Central memory CD8-positive, alpha-beta T cell (primary cell): Measurements from ENCODE around the gene SUSD6.
A peak's percentile ranks its signal among the peaks of the same experiment; 100 is the strongest.
"Not testable (repeated sequence)": the region's sequence is repeated elsewhere in the genome, so short reads cannot be mapped to it uniquely, and the experiment has no call there.

Experiments
- ATAC-seq: fragments of 150-1000 bp; cut with Tn5 transposase; replicated peaks from 2 replicates; pipeline ENCODE4 v1.10.0; 2022; ENCODE audit warnings: mild to moderate bottlenecking, moderate FRiP score, moderate number of reproducible peaks; ENCODE audit not compliant: poor library complexity, severe bottlenecking; ENCODE audit errors: extremely low read depth
- DNase-seq, 2 donors: peaks; one replicate each; pipeline ENCODE4 v3.0.0; 2021; ENCODE audit warnings: low spot score in 2 of 2
- H3K27ac Mint-ChIP-seq: one replicate; pipeline ENCODE4 v1.8.0; 2022; ENCODE audit warnings: low read depth, mild to moderate bottlenecking, moderate library complexity, mixed read lengths
- H3K27me3 Mint-ChIP-seq: one replicate; pipeline ENCODE4 v1.8.0; 2022; ENCODE audit warnings: mixed read lengths
- H3K36me3 Mint-ChIP-seq: one replicate; pipeline ENCODE4 v1.8.0; 2022; ENCODE audit warnings: mild to moderate bottlenecking, moderate library complexity, mixed read lengths; ENCODE audit not compliant: insufficient read depth
- H3K4me1 Mint-ChIP-seq: one replicate; pipeline ENCODE4 v1.8.0; 2022; ENCODE audit warnings: mixed read lengths
- H3K4me3 Mint-ChIP-seq: one replicate; pipeline ENCODE4 v1.8.0; 2022; ENCODE audit warnings: mild to moderate bottlenecking, moderate library complexity, mixed read lengths
- H3K9me3 Mint-ChIP-seq: one replicate; pipeline ENCODE4 v1.8.0; 2022; ENCODE audit warnings: mixed read lengths

Gene SUSD6

DNA sequence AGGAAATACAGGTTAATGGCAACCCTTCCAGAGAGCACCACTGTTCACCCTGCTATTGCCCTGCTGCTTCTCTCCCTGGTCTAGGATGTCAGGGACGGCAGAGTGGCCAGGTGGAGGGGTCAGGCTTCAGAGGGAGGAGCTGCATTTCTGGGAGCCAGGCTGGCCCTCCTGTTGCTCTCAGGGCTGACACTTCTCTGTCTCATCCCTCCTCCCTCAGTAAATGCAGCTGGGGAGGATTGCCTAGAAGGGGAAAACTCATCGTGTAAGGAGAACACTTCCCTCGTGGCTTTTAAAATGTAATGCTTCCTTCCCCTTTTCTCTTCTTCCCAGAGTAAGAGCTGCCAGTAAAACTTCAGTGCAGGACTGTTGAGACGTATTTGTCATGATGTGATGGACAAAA lies 20.8 kb downstream of the SUSD6 start:
- H3K36me3 Mint-ChIP-seq, result peaks cover 12% of the 10 kb centered on the region
- DNase-seq (no peak), ATAC-seq (no peak)
- no peaks in the 10 kb centered on the region for H3K9me3 Mint-ChIP-seq
- no peak overlapping the region for H3K4me3 Mint-ChIP-seq
- peak overlapping the region; percentile 50 for H3K27ac Mint-ChIP-seq
- H3K4me1 Mint-ChIP-seq, result peaks cover 89% of the 10 kb centered on the region
- H3K27me3 Mint-ChIP-seq, result no peaks in the 10 kb centered on the region

DNA sequence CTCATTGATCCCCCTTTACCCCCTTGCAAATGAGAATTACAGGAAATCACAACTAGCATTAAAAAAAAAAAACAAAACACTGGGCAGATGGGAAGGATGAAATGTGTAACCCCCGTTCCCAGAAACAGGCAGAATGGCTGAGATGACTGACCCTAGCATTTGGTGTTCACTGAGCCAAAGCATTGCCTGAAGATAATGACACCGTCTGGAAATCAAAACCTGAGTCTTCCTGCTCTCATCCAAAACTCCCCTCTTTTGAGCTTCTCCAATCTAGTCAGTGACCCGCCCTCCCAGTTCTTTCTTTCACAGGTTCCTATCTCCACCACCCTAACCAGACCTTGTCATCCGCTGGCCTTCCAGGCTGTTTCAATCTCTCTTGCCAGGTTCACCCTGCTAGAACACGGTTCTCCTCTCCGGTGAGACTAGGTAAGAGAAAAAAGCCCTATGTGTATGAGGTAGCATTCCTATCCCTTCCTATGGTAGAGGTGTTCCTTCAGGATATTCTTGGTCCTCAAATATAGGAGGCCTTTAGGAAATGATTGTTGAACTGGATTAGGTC lies 21.3 kb downstream of the SUSD6 start:
- ATAC-seq (no peak), DNase-seq (no peak)
- Mint-ChIP-seq H3K4me3 (no peak overlapping the region), H3K27me3 (no peaks in the 10 kb centered on the region), H3K4me1 (peaks cover 93% of the 10 kb centered on the region), H3K36me3 (peaks cover 12% of the 10 kb centered on the region), H3K9me3 (no peaks in the 10 kb centered on the region), H3K27ac (peak overlapping the region; percentile 50)

DNA sequence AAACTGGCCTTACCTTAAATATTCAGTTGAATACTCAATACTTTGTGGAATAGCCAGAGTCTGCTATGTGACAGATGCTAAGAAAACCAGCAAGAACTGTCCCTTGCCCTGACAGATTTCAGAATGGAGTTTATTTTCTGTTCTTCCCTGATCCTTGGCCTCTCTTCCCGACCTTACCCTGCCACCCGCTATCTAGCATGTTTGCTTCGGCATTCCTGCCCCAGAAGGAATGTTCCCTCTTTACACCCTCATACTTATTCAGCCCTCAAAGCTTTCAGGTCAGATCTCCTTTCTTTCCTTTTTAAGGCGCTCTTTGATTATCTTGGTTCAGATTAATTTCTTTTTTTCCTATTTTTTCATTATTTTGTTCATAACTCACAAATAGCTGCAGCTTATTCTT lies 21.8 kb downstream of the SUSD6 start:
- ATAC-seq (no peak), DNase-seq (no peak)
- Mint-ChIP-seq H3K27me3 (no peaks in the 10 kb centered on the region), H3K27ac (peak overlapping the region; percentile 50), H3K4me3 (no peak overlapping the region), H3K36me3 (peaks cover 13% of the 10 kb centered on the region), H3K4me1 (peaks cover 95% of the 10 kb centered on the region), H3K9me3 (no peaks in the 10 kb centered on the region)

DNA sequence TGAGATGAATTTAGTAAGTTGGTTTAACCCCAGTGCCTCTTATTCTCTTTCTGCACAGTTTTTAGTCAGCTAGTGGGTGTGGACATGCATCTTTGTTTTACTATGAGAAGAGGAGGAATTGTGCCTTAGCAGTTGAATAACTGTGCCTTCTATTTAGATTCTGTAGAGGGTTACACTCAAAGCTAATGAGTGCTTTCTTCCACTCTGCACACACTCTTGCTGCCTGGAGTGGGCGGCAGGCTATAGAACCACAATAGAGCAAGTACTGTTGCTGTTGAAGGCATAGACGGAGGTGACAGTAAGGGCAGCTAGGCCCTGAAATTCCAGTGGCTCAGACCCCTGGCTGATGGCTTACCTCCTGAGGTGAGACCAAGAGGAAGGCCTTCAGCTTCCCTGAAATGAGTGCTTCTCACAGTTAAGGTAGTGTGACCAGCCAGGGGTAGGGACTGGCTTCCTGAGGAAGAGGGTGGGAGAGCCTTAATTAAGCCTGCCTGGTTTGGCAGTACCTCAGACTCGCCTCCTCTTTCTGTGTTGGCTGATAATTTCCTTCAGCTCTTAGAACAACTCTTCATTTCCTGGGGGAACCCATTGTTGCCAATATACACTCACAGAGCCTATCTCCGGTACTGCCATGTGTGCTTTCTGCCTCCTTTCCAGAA lies 24.7 kb downstream of the SUSD6 start:
- DNase-seq, result no peak
- Mint-ChIP-seq H3K27ac (peak overlapping the region; percentile 50), H3K9me3 (peaks cover 3% of the 10 kb centered on the region), H3K4me3 (peak overlapping the region; percentile 35), H3K4me1 (peaks cover 87% of the 10 kb centered on the region), H3K36me3 (peaks cover 12% of the 10 kb centered on the region), H3K27me3 (no peaks in the 10 kb centered on the region)
- ATAC-seq, result peak; percentile 44

DNA sequence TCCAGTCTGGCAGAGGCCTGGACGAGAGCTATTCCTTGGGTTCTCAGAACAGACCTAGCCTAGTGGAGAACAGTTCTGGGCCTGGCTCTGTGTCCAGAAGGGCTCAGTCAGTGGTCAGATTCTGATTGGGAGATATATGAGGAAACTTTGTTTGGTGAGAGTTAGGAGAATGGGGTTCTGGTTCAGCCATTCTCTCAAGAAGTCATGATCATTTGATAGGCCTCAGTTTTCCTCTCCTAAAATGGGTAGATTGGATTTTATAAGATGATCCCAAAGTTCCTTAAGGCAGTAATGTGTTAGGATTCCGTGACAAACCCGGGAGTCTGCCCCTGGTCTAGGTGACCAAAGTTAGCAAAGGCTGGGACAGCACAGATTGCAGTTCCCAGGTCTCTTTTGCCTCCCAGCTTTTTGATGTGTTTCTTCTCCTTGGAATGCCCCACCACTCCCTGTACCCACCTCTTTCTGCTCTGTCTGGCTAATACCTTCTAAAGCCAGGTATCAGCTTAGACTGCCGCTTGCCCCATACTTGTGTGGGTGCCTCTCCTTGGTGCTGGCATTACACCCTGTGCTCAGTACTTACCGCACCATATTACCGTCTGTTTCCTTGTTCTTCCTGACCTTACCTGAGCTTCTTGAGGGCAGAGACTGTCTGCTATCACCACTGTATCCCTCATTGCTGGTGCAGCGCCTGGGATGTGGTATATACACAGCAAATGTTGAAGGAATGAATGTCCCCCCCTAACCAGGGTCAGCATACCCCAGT lies 25.5 kb downstream of the SUSD6 start:
- DNase-seq (no peak), ATAC-seq (no peak)
- H3K9me3 Mint-ChIP-seq, result peaks cover 7% of the 10 kb centered on the region
- H3K27me3 Mint-ChIP-seq, result no peaks in the 10 kb centered on the region
- H3K27ac Mint-ChIP-seq, result peak overlapping the region; percentile 50
- H3K4me1 Mint-ChIP-seq, result peaks cover 90% of the 10 kb centered on the region
- peaks cover 12% of the 10 kb centered on the region for H3K36me3 Mint-ChIP-seq
- peak overlapping the region; percentile 35 for H3K4me3 Mint-ChIP-seq

DNA sequence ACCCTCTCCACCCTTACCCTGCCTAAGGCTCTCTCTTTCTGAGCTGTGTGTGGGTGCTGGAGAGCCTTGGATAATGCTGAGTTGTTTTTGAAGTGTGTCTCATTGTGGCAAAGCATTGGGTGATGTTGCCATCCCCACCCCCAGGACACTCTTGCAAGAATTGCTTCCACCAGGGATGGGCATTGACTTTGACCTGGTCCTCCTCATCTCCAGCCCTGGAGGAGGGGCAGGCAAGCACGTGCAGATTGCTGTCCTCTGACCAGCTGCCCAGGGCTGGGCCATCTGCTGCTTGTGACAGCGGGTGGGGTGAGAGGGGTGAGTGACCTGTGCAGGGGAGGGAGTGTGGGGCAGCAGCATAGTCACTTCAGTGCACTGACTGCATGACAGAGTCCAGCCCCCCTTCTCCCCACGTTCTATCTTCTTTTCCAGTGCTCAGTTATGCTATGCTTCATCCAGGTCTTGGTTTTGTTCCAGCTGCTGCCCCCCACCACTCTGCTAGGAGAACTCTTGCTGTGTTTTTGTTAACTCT lies 26.2 kb downstream of the SUSD6 start:
- no peak for ATAC-seq
- no peaks in the 10 kb centered on the region for H3K27me3 Mint-ChIP-seq
- DNase-seq, result no peak
- peaks cover 12% of the 10 kb centered on the region for H3K36me3 Mint-ChIP-seq
- H3K4me1 Mint-ChIP-seq, result peaks cover 89% of the 10 kb centered on the region
- peak overlapping the region; percentile 50 for H3K27ac Mint-ChIP-seq
- peak overlapping the region; percentile 58 for H3K4me3 Mint-ChIP-seq
- H3K9me3 Mint-ChIP-seq, result peaks cover 12% of the 10 kb centered on the region

DNA sequence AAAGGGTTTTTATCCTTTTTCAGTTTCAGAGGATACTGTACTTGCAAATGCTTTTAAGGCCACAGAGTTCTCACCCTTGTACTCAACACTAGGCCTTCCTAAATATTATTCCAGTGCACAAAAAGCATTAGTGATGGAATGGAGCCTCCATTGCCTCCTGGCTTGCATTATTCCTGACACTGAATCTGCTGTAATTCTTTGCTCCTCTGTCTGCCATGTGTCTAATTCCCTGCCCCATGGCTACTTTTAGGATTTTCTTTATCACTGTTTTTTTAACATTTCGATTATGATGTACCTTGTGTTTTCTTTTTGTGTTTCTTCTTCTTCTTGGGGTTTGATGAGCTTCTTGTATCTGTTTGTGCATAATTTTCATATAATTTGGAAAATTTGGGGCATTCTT lies 29.5 kb downstream of the SUSD6 start:
- DNase-seq (no peak), ATAC-seq (no peak)
- Mint-ChIP-seq H3K9me3 (peaks cover 12% of the 10 kb centered on the region), H3K27ac (no peak overlapping the region), H3K27me3 (no peaks in the 10 kb centered on the region), H3K36me3 (peaks cover 10% of the 10 kb centered on the region), H3K4me3 (no peak overlapping the region), H3K4me1 (peaks cover 87% of the 10 kb centered on the region)

DNA sequence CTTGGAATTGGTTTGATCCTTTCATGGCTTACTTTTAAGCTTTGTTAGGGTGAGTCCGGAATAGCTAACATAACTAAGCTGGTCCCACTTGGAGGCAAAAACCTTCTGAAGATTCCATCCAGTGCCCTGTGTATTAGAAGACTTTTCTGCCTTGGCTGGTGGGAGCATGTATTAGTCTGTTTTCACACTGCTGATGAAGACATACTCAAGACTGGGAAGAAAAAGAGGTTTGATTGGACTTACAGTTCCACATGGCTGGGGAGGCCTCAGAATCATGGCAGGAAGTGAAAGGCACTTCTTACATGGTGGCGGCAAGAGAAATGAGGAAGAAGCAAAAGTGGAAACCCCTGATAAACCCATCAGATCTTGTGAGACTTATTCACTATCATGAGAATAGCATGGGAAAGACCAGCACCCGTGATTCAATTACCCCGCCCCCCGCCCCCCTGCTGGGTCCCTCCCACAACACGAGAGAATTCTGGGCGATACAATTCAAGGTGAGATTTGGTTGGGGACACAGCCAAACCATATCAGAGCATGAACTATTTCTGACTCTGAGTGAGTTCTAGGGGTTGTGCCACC lies 30.9 kb downstream of the SUSD6 start:
- H3K4me1 Mint-ChIP-seq, result peaks cover 83% of the 10 kb centered on the region
- not testable (repeated sequence) for ATAC-seq, H3K4me3 Mint-ChIP-seq, H3K27ac Mint-ChIP-seq, DNase-seq, H3K27me3 Mint-ChIP-seq
- H3K36me3 Mint-ChIP-seq, result peaks cover 11% of the 10 kb centered on the region
- peaks cover 12% of the 10 kb centered on the region for H3K9me3 Mint-ChIP-seq

DNA sequence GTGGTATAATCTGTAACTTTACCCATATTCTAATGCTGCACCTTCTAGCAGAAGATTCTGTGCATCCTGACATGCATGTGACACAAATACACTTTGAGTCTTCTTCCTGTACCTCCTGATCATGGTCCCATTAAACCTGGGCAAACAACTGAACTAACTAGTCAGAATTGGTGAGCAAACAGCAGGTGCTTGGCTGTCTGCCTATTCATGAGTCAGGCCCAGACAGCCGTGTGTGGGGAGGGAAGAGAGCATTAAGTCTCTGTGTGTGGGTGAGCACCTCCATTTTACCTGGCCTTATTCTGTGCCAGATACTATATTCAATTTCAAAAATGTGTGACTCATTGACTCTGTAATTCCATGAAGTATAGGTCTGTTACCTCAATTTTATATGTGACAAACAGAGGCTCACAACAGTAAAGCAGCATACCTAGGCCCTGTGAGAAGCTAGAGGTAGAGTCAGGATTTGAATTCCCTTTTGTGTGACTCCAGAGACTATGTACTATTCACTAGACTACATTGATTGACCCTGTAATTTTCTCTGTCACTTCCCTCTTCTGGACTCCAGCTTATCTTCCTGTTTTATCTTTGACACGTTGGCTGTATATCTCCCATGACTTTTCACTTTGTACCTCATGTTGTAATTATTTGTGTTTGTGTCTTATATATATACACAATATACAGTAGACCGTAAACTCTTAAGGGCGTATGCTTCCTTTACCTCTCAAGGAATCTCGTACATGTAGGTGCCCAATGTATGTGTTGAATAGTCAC lies 32.2 kb downstream of the SUSD6 start:
- peaks cover 12% of the 10 kb centered on the region for H3K9me3 Mint-ChIP-seq
- H3K27me3 Mint-ChIP-seq, result no peaks in the 10 kb centered on the region
- H3K4me1 Mint-ChIP-seq, result peaks cover 78% of the 10 kb centered on the region
- ATAC-seq (no peak), DNase-seq (no peak)
- no peak overlapping the region for H3K4me3 Mint-ChIP-seq
- H3K27ac Mint-ChIP-seq, result no peak overlapping the region
- peaks cover 10% of the 10 kb centered on the region for H3K36me3 Mint-ChIP-seq

DNA sequence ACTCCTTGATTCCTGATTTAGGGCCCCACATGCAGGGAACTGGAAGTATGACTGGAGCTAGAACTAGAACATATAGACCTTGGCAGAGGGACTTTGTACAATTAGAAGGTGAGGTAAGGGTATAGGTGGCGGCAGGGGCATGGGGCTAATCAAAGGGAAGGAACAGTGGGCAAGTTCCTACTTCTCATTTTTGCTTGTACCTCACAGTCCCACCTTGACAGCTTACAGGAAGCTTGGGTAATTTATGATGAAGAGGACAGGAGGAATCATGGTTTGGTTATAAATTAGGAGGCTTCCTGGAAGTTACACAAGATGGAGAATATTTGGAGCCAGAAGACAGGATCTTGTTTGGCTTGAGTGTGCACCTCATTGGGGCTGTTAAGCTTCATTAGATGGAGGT lies 33.4 kb downstream of the SUSD6 start:
- H3K36me3 Mint-ChIP-seq, result peaks cover 10% of the 10 kb centered on the region
- no peak overlapping the region for H3K4me3 Mint-ChIP-seq
- H3K27me3 Mint-ChIP-seq, result no peaks in the 10 kb centered on the region
- DNase-seq (no peak), ATAC-seq (no peak)
- H3K4me1 Mint-ChIP-seq, result peaks cover 83% of the 10 kb centered on the region
- peaks cover 12% of the 10 kb centered on the region for H3K9me3 Mint-ChIP-seq
- H3K27ac Mint-ChIP-seq, result no peak overlapping the region

DNA sequence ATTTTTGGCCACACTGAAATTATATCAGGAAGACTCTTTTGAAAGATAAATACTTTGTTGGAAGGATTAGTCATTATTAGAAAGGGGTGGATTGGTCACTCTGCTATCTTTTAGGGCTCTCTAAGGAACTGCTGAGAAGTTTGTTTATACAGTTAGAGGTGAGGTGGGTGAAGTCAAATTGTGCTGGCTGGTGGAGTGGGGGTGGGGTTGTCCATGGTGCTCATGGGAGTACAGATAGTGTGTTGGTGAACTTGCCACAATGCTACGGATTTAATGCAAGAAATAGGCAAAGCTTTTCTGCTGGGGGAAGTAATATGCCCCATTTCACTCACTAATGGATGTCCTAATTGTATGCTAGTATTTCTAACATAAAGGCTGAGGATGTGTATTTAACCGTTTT lies 35.8 kb downstream of the SUSD6 start:
- Mint-ChIP-seq H3K4me3 (no peak overlapping the region), H3K27me3 (no peaks in the 10 kb centered on the region), H3K36me3 (peaks cover 11% of the 10 kb centered on the region)

DNA sequence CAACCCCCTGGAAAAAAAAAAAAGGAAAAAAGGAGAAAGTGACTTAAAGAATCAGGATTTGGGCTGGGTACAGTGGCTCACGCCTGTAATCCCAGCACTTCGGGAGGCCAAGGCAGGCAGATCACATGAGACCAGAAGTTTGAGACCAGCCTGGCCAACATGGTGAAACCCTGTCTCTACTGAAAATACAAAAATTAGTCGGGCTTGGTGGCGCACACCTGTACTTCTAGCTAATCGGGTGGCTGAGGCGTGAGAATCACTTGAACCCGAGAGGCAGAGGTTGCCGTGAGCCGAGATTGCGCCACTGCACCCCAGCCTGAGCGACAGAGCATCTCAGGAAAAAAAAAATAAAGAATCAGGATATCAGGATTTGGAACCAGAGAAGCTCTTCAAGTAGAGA lies 36.2 kb downstream of the SUSD6 start:
- peak overlapping the region; percentile 30 for H3K27ac Mint-ChIP-seq
- not testable (repeated sequence) for DNase-seq, H3K4me3 Mint-ChIP-seq, H3K9me3 Mint-ChIP-seq, ATAC-seq, H3K27me3 Mint-ChIP-seq
- H3K4me1 Mint-ChIP-seq, result peaks cover 84% of the 10 kb centered on the region
- peaks cover 11% of the 10 kb centered on the region for H3K36me3 Mint-ChIP-seq

More for the DNA sequence above, 35.8 kb downstream of the SUSD6 start:
- Mint-ChIP-seq H3K4me1 (peaks cover 85% of the 10 kb centered on the region), H3K9me3 (peaks cover 3% of the 10 kb centered on the region), H3K27ac (peak overlapping the region; percentile 30)
- DNase-seq (no peak), ATAC-seq (no peak)
